ENCODE measurements around the gene FASTK. TPM values are rescaled to one million over a fixed set of nuclear protein-coding genes. Genes with fewer than 3 reads are reported as not detected.

FASTK gene
- total and polyA plus RNA-seq, 2 donors (not counting 3 experiments of a cell fraction or from before 2014, with no cell fraction given), result 73.3 to 113 TPM

DNA sequence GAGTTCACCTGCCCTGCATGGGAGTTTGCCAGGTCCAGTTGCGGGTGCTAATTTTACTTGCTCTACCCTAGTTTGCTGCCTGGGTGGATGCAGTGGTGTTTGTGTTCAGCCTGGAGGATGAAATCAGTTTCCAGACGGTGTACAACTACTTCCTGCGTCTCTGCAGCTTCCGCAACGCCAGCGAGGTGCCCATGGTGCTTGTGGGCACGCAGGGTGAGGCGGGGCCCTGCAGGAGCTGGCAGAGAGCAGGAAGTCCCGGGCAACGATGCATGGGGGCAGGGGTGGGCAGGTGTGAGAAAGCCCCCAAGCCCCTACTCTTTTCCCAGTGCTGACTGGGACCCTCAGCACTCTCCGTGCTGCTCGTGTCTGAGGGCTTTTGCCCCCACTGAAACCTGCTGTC lies 37.0 kb upstream of the FASTK start:
- Histone ChIP-seq H3K27me3 (ENCODE audit: control insufficient read depth in 2 of 2, insufficient read depth in 2 of 2, low read length in 2 of 2) (no peaks in the 10 kb centered on the region), H3K4me3 (replicated peaks in 1 of 3; ENCODE audit: insufficient read depth in 1 of 3, low read depth in 1 of 3, low read length in 3 of 3) (no peak overlapping the region), H3K9ac (replicated peaks; ENCODE audit: extremely low read depth, insufficient read depth, low read length) (no peak overlapping the region), H3K4me1 (ENCODE audit: control insufficient read depth, extremely low read depth, insufficient read depth, low read length) (peaks cover 25% of the 10 kb centered on the region), H3K4me2 (ENCODE audit: insufficient read depth, low read length) (no peak overlapping the region), H3K27ac (ENCODE audit: insufficient read depth, low read depth, low read length) (no peak overlapping the region), H3K79me2 (ENCODE audit: control insufficient read depth, insufficient read depth, low read length) (peaks cover 37% of the 10 kb centered on the region), H4K20me1 (replicated peaks; ENCODE audit: control insufficient read depth, extremely low read depth, insufficient read depth, low read length) (no peaks in the 10 kb centered on the region), H3K9me3 (replicated peaks; ENCODE audit: control insufficient read depth, insufficient read depth, low read length) (no peaks in the 10 kb centered on the region), H3K9me1 (replicated peaks; ENCODE audit: control insufficient read depth, extremely low read depth, insufficient read depth, low read length) (no peaks in the 10 kb centered on the region), H3K36me3 (ENCODE audit: control insufficient read depth in 2 of 2, extremely low read depth in 1 of 2, insufficient read depth in 2 of 2, low read length in 2 of 2) (peaks cover 9 to 41% of the 10 kb centered on the region in 2 experiments), H2AFZ (ENCODE audit: low read depth, low read length) (no peak overlapping the region)
- no peak for DNase-seq (ENCODE audit: low read depth, low spot score)
- no peak for FAIRE-seq
- dilution Hi-C loops (cut with MboI; ENCODE audit: extremely low pct_ligation_motif_present, low sequenced_read_pairs) (no loop called here), intact Hi-C loops (cut with micrococcal nuclease) (no loop called here)
- ChIA-PET POLR2A (interaction anchor here (0.6 kb wide), 1 partner anchor 11 kb away, joined by 3 read pairs; no protein-coding TSS in a partner anchor), CTCF (no interaction called here)
- TF ChIP-seq, protein P1, sequence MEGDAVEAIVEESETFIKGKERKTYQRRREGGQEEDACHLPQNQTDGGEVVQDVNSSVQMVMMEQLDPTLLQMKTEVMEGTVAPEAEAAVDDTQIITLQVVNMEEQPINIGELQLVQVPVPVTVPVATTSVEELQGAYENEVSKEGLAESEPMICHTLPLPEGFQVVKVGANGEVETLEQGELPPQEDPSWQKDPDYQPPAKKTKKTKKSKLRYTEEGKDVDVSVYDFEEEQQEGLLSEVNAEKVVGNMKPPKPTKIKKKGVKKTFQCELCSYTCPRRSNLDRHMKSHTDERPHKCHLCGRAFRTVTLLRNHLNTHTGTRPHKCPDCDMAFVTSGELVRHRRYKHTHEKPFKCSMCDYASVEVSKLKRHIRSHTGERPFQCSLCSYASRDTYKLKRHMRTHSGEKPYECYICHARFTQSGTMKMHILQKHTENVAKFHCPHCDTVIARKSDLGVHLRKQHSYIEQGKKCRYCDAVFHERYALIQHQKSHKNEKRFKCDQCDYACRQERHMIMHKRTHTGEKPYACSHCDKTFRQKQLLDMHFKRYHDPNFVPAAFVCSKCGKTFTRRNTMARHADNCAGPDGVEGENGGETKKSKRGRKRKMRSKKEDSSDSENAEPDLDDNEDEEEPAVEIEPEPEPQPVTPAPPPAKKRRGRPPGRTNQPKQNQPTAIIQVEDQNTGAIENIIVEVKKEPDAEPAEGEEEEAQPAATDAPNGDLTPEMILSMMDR (IDR thresholded peaks at IDR 0.05; ENCODE audit: extremely low read depth in 1 of 2, insufficient read depth in 1 of 2, low read depth in 1 of 2, low read length in 2 of 2), result no peak
- TF ChIP-seq, protein P2, sequence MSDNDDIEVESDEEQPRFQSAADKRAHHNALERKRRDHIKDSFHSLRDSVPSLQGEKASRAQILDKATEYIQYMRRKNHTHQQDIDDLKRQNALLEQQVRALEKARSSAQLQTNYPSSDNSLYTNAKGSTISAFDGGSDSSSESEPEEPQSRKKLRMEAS (IDR thresholded peaks at IDR 0.05; ENCODE audit: insufficient read depth, insufficient read length), result no peak
- TF ChIP-seq EZH2 (IDR thresholded peaks at IDR 0.05; ENCODE audit: borderline replicate concordance, low read depth, low read length, severe bottlenecking), result no peak
- TF ChIP-seq POLR2A (IDR thresholded peaks at IDR 0.05; ENCODE audit: low read depth, low read length), result no peak
- no peak for TF ChIP-seq FOS (IDR thresholded peaks at IDR 0.05; ENCODE audit: borderline replicate concordance, insufficient read depth, low read length)
- TF ChIP-seq JUN (IDR thresholded peaks at IDR 0.05; ENCODE audit: borderline replicate concordance, insufficient read depth, insufficient read length, low read depth), result no peak
- no peak for TF ChIP-seq MYC (IDR thresholded peaks at IDR 0.05; ENCODE audit: low read depth, low read length)
- no peak for TF ChIP-seq POLR2AphosphoS5 (IDR thresholded peaks at IDR 0.05; ENCODE audit: insufficient read depth, low read depth, low read length)
- TF ChIP-seq GATA2 (IDR thresholded peaks at IDR 0.05; ENCODE audit: insufficient read depth, insufficient read length, low read depth, low read length), result no peak
- no TSS peak for BruUV-seq (replicated peaks)
